Type B pancreatic cell (in vitro differentiated cells): ENCODE measurements around the gene CARD11. TPM values are rescaled to one million over a fixed set of nuclear protein-coding genes. Genes with fewer than 3 reads are reported as not detected.

ENCODE experiments used
- DNase-seq: peaks from one replicate; pipeline ENCODE4 v3.0.0; 2021; ENCODE audit warnings: mixed read lengths; ENCODE audit not compliant: unreplicated experiment; ENCODE audit errors: extremely low spot score
- H3K27ac Mint-ChIP-seq: 2 replicates; pipeline ENCODE4 v1.8.0; 2021; ENCODE audit warnings: mild to moderate bottlenecking, mixed read lengths
- H3K27me3 Mint-ChIP-seq: 2 replicates; pipeline ENCODE4 v1.8.0; 2021; ENCODE audit warnings: mixed read lengths
- H3K36me3 Mint-ChIP-seq: 2 replicates; pipeline ENCODE4 v1.8.0; 2021; ENCODE audit warnings: mixed read lengths
- H3K4me1 Mint-ChIP-seq: one replicate; pipeline ENCODE4 v1.8.0; 2021; ENCODE audit warnings: mixed read lengths; ENCODE audit not compliant: unreplicated experiment
- H3K4me3 Mint-ChIP-seq: 2 replicates; pipeline ENCODE4 v1.8.0; 2021; ENCODE audit warnings: mild to moderate bottlenecking, mixed read lengths
- H3K9me3 Mint-ChIP-seq: 2 replicates; pipeline ENCODE4 v1.8.0; 2021; ENCODE audit warnings: mixed read lengths
- total RNA-seq: library from RNA; stranded (reverse); gene quantifications from 2 replicates; pipeline ENCODE4 v1.2.1, GENCODE V29; 2021; ENCODE audit warnings: low replicate concordance
- TF ChIP-seq, protein P1 (sequence below): fragments of 200-600 bp; sonication (generic); conservative IDR thresholded peaks from 2 replicates; pipeline ENCODE4 v1.5.0; 2021; ENCODE audit warnings: antibody characterized with exemption, mild to moderate bottlenecking

Gene CARD11
- total RNA-seq, 1 donor from 2014 or later = 11.6 TPM

DNA sequence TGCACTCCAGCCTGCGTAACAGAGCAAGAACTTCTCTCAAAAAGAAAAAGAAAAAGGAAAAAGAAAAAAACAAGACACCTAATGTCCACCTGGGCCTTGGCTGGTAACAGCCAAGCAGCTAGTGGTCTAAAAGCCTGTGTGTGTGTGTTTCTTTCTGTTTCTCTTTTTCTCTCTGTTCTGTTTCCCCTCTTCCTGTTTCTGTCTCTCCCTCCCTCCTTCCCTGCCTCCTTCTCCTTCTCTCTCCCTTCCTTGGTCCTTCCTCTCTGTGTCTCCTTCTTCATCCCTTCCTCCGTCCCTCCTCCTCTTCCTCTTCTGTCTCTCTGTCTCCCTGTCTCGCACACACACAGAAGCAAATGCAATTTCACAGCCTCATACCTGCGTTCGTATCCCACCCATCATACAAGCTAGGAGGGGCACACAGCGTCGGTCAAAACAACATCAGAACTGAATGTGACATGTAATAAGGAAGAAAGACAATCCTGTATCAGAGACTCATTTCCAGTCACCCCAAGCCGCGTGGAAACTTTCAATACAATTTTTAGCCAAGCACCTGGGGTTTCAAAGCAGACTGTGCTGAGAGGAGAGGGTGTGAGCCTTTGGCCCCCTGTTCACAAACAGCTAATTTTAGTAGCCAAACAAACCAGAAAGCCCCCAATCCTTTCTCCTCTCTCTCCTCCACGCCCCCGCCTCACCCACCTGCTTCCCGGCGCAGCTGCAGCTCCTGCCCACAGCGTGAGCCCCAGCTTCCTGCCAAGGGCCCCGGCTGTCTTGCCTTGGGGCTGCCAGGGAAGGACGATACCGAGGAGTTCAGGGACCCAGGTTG, 149.3 kb downstream of the CARD11 start:
- H3K36me3 Mint-ChIP-seq = no peaks in the 10 kb centered on the region
- H3K27ac Mint-ChIP-seq = no peak overlapping the region

DNA sequence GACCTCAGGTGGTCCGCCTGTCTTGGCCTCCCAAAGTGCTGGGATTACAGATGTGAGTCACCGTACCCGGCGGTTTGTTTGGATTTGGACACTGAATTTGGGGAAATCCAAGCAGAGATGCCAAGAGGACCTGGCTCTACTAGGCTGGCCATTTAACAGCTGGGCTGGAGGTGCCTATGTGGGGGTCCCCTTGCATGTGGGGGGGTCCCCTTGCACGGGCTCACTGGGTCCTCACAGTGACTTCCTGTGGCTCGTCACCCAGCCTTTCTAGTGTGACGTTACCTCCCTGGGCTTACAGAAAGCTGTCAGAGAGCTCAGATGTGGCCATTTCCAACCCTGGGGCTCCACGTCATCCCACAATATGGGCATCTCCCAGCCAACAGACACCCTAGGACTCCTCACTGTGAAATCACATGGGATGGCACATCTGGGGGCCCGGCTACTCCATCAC, 150.2 kb downstream of the CARD11 start:
- TF ChIP-seq, protein P1, sequence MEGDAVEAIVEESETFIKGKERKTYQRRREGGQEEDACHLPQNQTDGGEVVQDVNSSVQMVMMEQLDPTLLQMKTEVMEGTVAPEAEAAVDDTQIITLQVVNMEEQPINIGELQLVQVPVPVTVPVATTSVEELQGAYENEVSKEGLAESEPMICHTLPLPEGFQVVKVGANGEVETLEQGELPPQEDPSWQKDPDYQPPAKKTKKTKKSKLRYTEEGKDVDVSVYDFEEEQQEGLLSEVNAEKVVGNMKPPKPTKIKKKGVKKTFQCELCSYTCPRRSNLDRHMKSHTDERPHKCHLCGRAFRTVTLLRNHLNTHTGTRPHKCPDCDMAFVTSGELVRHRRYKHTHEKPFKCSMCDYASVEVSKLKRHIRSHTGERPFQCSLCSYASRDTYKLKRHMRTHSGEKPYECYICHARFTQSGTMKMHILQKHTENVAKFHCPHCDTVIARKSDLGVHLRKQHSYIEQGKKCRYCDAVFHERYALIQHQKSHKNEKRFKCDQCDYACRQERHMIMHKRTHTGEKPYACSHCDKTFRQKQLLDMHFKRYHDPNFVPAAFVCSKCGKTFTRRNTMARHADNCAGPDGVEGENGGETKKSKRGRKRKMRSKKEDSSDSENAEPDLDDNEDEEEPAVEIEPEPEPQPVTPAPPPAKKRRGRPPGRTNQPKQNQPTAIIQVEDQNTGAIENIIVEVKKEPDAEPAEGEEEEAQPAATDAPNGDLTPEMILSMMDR = no peak
- no peak for DNase-seq
- H3K4me1 Mint-ChIP-seq = no peaks in the 10 kb centered on the region
- no peak overlapping the region for H3K4me3 Mint-ChIP-seq
- no peaks in the 10 kb centered on the region for H3K36me3 Mint-ChIP-seq
- H3K27ac Mint-ChIP-seq = no peak overlapping the region
- H3K27me3 Mint-ChIP-seq = no peaks in the 10 kb centered on the region
- no peaks in the 10 kb centered on the region for H3K9me3 Mint-ChIP-seq

More for the DNA sequence above, 149.3 kb downstream of the CARD11 start:
- no peak overlapping the region for H3K4me3 Mint-ChIP-seq
- H3K4me1 Mint-ChIP-seq = no peaks in the 10 kb centered on the region
- no peaks in the 10 kb centered on the region for H3K27me3 Mint-ChIP-seq
- TF ChIP-seq, protein P1 = no peak
- H3K9me3 Mint-ChIP-seq = no peaks in the 10 kb centered on the region
- DNase-seq = no peak

DNA sequence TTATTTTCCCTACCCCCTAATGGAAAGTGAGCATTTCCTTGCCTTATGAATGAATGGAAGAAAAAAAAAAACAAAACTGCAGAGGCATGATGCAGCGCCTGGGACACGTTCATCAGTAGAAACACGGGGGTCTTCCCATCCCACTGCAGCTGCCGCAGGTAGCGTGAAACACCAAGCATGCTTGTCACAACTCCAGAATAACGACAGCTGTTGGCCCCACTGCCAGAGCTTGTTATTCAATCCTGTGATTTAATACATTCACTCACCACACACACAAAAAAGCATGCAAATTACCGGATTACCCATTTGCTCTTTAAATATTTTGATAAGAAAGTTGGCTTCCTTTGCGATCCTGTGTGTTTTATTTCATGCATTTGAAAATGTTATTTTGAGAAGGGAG, 151.1 kb downstream of the CARD11 start:
- Mint-ChIP-seq H3K9me3 (no peaks in the 10 kb centered on the region), H3K4me3 (no peak overlapping the region), H3K4me1 (no peaks in the 10 kb centered on the region), H3K36me3 (no peaks in the 10 kb centered on the region), H3K27me3 (no peaks in the 10 kb centered on the region), H3K27ac (no peak overlapping the region)
- no peak for DNase-seq
- TF ChIP-seq, protein P1 = no peak

DNA sequence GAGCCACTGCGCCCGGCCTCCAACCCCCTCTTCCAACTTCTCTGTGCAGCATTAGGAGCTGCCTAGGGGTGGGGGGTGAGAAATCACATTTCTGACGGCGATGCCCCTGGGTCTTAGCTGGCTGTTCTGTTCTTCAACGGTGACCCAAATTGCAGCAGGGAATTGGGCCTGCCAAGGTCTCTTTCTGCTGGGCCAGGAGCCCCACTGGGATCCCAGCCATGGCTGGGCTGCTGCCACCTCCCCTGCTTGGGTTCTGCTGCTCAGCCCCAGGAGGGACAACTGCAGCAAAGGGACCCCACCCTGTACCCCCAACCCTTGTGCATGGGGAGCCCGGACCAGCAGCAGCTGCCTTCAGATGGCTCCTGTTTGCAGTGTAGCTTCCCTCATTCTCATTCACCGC, 155.9 kb downstream of the CARD11 start:
- TF ChIP-seq, protein P1 = no peak
- Mint-ChIP-seq H3K36me3 (no peaks in the 10 kb centered on the region), H3K4me1 (peaks cover 15% of the 10 kb centered on the region), H3K4me3 (no peak overlapping the region), H3K27me3 (no peaks in the 10 kb centered on the region), H3K27ac (no peak overlapping the region), H3K9me3 (no peaks in the 10 kb centered on the region)
- DNase-seq = no peak

DNA sequence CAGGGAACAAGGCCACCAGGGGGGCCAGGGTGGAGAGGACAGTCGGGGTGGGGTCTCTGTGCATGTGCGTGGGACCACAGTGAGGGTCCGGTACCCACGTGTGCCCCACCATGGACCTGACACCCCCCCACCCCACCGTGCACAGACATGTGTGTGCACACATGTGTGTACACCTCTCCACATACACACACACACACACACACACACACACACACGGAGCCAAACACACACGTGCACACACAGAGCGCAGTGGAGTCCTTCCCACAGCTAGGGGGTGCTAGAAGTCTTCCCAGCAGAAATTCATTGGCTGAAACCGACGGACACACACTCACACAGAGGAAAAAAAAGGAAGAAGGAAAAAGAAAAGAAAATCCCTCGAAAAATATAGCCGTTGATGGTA, 156.8 kb downstream of the CARD11 start:
- Mint-ChIP-seq H3K36me3 (no peaks in the 10 kb centered on the region), H3K27ac (no peak overlapping the region), H3K4me3 (no peak overlapping the region), H3K27me3 (no peaks in the 10 kb centered on the region), H3K9me3 (no peaks in the 10 kb centered on the region), H3K4me1 (peaks cover 15% of the 10 kb centered on the region)
- TF ChIP-seq, protein P1 = peak; percentile 82
- no peak for DNase-seq
